PC-3 (cell line): Measurements from ENCODE around the gene MAN2C1. TPM values are rescaled to one million over a fixed set of nuclear protein-coding genes. Genes with fewer than 3 reads are reported as not detected.
A peak's percentile ranks its signal among the peaks of the same experiment; 100 is the strongest.

Experiments used
- ATAC-seq: fragments of 200-7000 bp; cut with Tn5 transposase; 2 replicates; pipeline ENCODE4 v1.9.1; 2020; ENCODE audit warnings: mild to moderate bottlenecking, moderate library complexity
- BruUV-seq: library from RNA; stranded (reverse); fragments of 400-500 nt; replicated peaks from 2 replicates; lab custom pipeline; 2021; lab: Mats Ljungman, UMichigan
- CTCF ChIA-PET: fragments of 300-600 bp; sonication (Branson Sonifier 250); formaldehyde crosslinking; loops from one replicate; lab custom pipeline; 2022; ENCODE audit warnings: antibody characterized with exemption; lab: Charles Lee
- POLR2A ChIA-PET: fragments of 300-600 bp; sonication (Branson Sonifier 250); formaldehyde crosslinking; loops from one replicate; lab custom pipeline; 2022; ENCODE audit warnings: antibody characterized with exemption; ENCODE audit not compliant: unreplicated experiment; lab: Charles Lee
- DNase-seq: peaks from one replicate; pipeline ENCODE4 v3.0.0-alpha.2; 2015
- H2AFZ ChIP-seq: fragments of 300-600 bp; sonication (generic); 2 replicates; pipeline ENCODE4 v1.6.0; 2016; ENCODE audit warnings: antibody characterized with exemption, low read length
- H3F3A ChIP-seq: fragments of 300-600 bp; sonication (generic); one replicate; pipeline ENCODE4 v1.6.0; 2017; ENCODE audit warnings: antibody characterized with exemption, low read length, control low read depth, mild to moderate bottlenecking; ENCODE audit not compliant: unreplicated experiment
- H3K27ac ChIP-seq: fragments of 300-600 bp; sonication (generic); 2 replicates; pipeline ENCODE4 v1.5.1; 2016; ENCODE audit warnings: mild to moderate bottlenecking, low read length
- H3K27me3 ChIP-seq: fragments of 300-600 bp; sonication (generic); 2 replicates; pipeline ENCODE4 v1.6.1; 2016; ENCODE audit warnings: low read length, mixed read lengths
- H3K36me3 ChIP-seq: fragments of 300-600 bp; sonication (generic); 2 replicates; pipeline ENCODE4 v1.6.1; 2016; ENCODE audit warnings: low read depth, mixed run types, low read length, mixed read lengths
- H3K4me1 ChIP-seq: fragments of 300-600 bp; sonication (generic); 2 replicates; pipeline ENCODE4 v1.5.1; 2016; ENCODE audit warnings: low read length; ENCODE audit not compliant: insufficient read depth
- H3K4me2 ChIP-seq: fragments of 300-600 bp; sonication (generic); 2 replicates; pipeline ENCODE4 v1.6.0; 2016; ENCODE audit warnings: low read length
- H3K4me3 ChIP-seq: fragments of 300-600 bp; sonication (generic); 2 replicates; pipeline ENCODE4 v1.5.1; 2016; ENCODE audit warnings: mild to moderate bottlenecking, low read length, mixed read lengths
- H3K79me2 ChIP-seq: fragments of 300-600 bp; sonication (generic); 2 replicates; pipeline ENCODE4 v1.6.1; 2017; ENCODE audit warnings: low read length, mixed read lengths
- H3K9ac ChIP-seq: fragments of 300-600 bp; sonication (generic); 2 replicates; pipeline ENCODE4 v1.6.0; 2016; ENCODE audit warnings: mild to moderate bottlenecking, low read length
- H3K9me2 ChIP-seq: fragments of 300-600 bp; sonication (generic); replicated peaks from 2 replicates; pipeline ENCODE4 v1.6.1; 2016; ENCODE audit warnings: mixed run types, low read length, mixed read lengths
- H3K9me3 ChIP-seq: fragments of 300-600 bp; sonication (generic); 2 replicates; pipeline ENCODE4 v1.6.1; 2016; ENCODE audit warnings: low read length, mixed read lengths
- H4K20me1 ChIP-seq: fragments of 300-600 bp; sonication (generic); 2 replicates; pipeline ENCODE4 v1.6.1; 2016; ENCODE audit warnings: low read length, mixed read lengths
- EZH2 ChIP-seq: fragments of 300-600 bp; sonication (generic); IDR thresholded peaks from one replicate; pipeline ENCODE4 v1.6.1; 2017; ENCODE audit warnings: antibody characterized with exemption, mild to moderate bottlenecking, low read length; ENCODE audit not compliant: unreplicated experiment
- EZH2phosphoT487 ChIP-seq: fragments of 300-600 bp; sonication (generic); IDR thresholded peaks from 2 replicates; pipeline ENCODE4 v1.6.1; 2018; ENCODE audit warnings: mild to moderate bottlenecking, antibody characterized with exemption, low read length, borderline replicate concordance
- intact Hi-C: fragments of 100-400 bp; cut with micrococcal nuclease; formaldehyde crosslinking; loops from 2 replicates; pipeline ENCODE4 v1.9.0; 2023
- total RNA-seq: library from RNA; depleted of rRNA; stranded (reverse); fragments of >200 nt; gene quantifications from 2 replicates; pipeline ENCODE4 v1.2.3, GENCODE V29; 2014
- TF ChIP-seq, protein P1 (sequence below): fragments of 300-600 bp; sonication (generic); conservative IDR thresholded peaks from 2 replicates; pipeline ENCODE4 v1.5.1; 2017; ENCODE audit warnings: antibody characterized with exemption, low read depth, mild to moderate bottlenecking, low read length

MAN2C1 gene
- total RNA-seq, 1 experiment from 2014 or later, result 126 TPM

GRCh38 chr15:75309711-75310110, 58.7 kb downstream of the MAN2C1 start:
- TF ChIP-seq, protein P1, sequence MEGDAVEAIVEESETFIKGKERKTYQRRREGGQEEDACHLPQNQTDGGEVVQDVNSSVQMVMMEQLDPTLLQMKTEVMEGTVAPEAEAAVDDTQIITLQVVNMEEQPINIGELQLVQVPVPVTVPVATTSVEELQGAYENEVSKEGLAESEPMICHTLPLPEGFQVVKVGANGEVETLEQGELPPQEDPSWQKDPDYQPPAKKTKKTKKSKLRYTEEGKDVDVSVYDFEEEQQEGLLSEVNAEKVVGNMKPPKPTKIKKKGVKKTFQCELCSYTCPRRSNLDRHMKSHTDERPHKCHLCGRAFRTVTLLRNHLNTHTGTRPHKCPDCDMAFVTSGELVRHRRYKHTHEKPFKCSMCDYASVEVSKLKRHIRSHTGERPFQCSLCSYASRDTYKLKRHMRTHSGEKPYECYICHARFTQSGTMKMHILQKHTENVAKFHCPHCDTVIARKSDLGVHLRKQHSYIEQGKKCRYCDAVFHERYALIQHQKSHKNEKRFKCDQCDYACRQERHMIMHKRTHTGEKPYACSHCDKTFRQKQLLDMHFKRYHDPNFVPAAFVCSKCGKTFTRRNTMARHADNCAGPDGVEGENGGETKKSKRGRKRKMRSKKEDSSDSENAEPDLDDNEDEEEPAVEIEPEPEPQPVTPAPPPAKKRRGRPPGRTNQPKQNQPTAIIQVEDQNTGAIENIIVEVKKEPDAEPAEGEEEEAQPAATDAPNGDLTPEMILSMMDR, result no peak
- TF ChIP-seq EZH2phosphoT487, result no peak
- TF ChIP-seq EZH2, result no peak
- no TSS peak for BruUV-seq
- H4K20me1 ChIP-seq, result no peaks in the 10 kb centered on the region
- H3K9me3 ChIP-seq, result no peaks in the 10 kb centered on the region
- no peak overlapping the region for H3K4me2 ChIP-seq
- H3K27ac ChIP-seq, result no peak overlapping the region
- CTCF ChIA-PET, result no interaction called here
- no peaks in the 10 kb centered on the region for H3K79me2 ChIP-seq
- no peak overlapping the region for H3K4me3 ChIP-seq
- no peaks in the 10 kb centered on the region for H3K9me2 ChIP-seq
- ATAC-seq (no peak), DNase-seq (no peak)
- no peak overlapping the region for H3K9ac ChIP-seq
- no peak overlapping the region for H2AFZ ChIP-seq
- H3K4me1 ChIP-seq, result 0 out of 2 replicates have a peak, but pooled peaks cover 3% of the 10 kb centered on the region
- intact Hi-C loops, result no loop called here
- H3F3A ChIP-seq, result no peaks in the 10 kb centered on the region
- H3K36me3 ChIP-seq, result no peaks in the 10 kb centered on the region
- peaks cover 1% of the 10 kb centered on the region; the same call in 1 of the 2 replicates for H3K27me3 ChIP-seq
- POLR2A ChIA-PET, result no interaction called here

GRCh38 chr15:75307778-75308390, 60.5 kb downstream of the MAN2C1 start:
- intact Hi-C loops, result no loop called here
- H3K4me2 ChIP-seq, result peak overlapping the region; percentile 64
- no peaks in the 10 kb centered on the region for H3K9me2 ChIP-seq
- BruUV-seq, result no TSS peak
- no peak for TF ChIP-seq EZH2phosphoT487
- no peak for TF ChIP-seq EZH2
- TF ChIP-seq, protein P1, result peak; percentile 75
- no peak overlapping the region for H3K9ac ChIP-seq
- ChIA-PET CTCF (no interaction called here), POLR2A (no interaction called here)
- H3F3A ChIP-seq, result no peaks in the 10 kb centered on the region
- no peak overlapping the region for H3K27ac ChIP-seq
- H4K20me1 ChIP-seq, result no peaks in the 10 kb centered on the region
- peak; percentile 67 for DNase-seq
- peaks cover 7% of the 10 kb centered on the region; the same call in 1 of the 2 replicates for H3K27me3 ChIP-seq
- no peak overlapping the region for H3K4me3 ChIP-seq
- H3K36me3 ChIP-seq, result no peaks in the 10 kb centered on the region
- H3K79me2 ChIP-seq, result no peaks in the 10 kb centered on the region
- peak; percentile 84 for ATAC-seq
- H3K9me3 ChIP-seq, result no peaks in the 10 kb centered on the region
- H3K4me1 ChIP-seq, result 0 out of 2 replicates have a peak, but pooled peaks cover 2% of the 10 kb centered on the region
- peak overlapping the region; percentile 83 for H2AFZ ChIP-seq

GRCh38 chr15:75306188-75306587, 62.2 kb downstream of the MAN2C1 start:
- no peak for DNase-seq
- no peaks in the 10 kb centered on the region for H3F3A ChIP-seq

More at GRCh38 chr15:75306188-75306587, 62.2 kb downstream of the MAN2C1 start:
- BruUV-seq, result no TSS peak
- POLR2A ChIA-PET, result no interaction called here
- Histone ChIP-seq H3K79me2 (no peaks in the 10 kb centered on the region), H3K9ac (no peak overlapping the region), H3K36me3 (no peaks in the 10 kb centered on the region), H3K27ac (no peak overlapping the region), H4K20me1 (no peaks in the 10 kb centered on the region), H3K4me1 (no peaks in the 10 kb centered on the region), H3K27me3 (peaks cover 7% of the 10 kb centered on the region; the same call in 1 of the 2 replicates), H3K4me2 (no peak overlapping the region), H3K9me2 (no peaks in the 10 kb centered on the region), H3K4me3 (no peak overlapping the region), H2AFZ (no peak overlapping the region), H3K9me3 (no peaks in the 10 kb centered on the region)
- no peak for ATAC-seq
- TF ChIP-seq, protein P1, result no peak
- TF ChIP-seq EZH2phosphoT487 (no peak), EZH2 (no peak)
- CTCF ChIA-PET, result no interaction called here
- intact Hi-C loops, result no loop called here
